ENCODE measurements around the gene DOCK8.

DNA sequence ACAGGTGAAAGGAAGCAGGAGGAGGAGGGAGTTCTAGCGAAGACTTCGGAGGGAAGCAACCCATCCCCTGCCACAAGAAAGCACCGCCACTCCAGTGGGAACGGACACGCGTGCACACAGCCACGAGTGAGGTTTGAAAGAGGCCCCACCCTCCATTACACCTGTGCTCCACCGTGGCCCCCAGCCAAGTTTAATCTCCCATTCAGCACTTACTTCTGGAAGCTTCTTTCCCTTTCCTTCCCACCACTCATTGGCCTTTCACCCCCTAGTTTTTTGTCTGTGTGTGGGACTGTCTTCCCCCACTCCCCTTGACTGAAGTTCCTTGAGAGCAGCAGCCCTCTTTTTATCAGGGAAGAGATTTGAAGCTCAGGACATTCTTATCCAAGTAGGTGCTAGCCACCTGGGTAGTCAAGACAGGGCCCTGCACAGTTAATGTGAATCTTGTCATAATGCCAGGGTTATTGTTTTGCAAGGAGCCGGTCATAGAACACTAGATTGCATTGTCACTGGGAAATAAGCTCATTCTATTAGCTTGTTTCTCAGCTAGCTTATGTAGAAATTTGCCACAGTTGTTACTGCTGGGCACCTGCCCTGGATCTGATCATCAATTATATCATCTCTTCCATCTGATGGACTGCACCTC lies 256.0 kb downstream of the DOCK8 start:
- no peak for TF ChIP-seq EZH2phosphoT487 (IDR thresholded peaks at IDR 0.05; ENCODE audit: borderline replicate concordance, low read depth, low read length)
- TF ChIP-seq, protein P1, sequence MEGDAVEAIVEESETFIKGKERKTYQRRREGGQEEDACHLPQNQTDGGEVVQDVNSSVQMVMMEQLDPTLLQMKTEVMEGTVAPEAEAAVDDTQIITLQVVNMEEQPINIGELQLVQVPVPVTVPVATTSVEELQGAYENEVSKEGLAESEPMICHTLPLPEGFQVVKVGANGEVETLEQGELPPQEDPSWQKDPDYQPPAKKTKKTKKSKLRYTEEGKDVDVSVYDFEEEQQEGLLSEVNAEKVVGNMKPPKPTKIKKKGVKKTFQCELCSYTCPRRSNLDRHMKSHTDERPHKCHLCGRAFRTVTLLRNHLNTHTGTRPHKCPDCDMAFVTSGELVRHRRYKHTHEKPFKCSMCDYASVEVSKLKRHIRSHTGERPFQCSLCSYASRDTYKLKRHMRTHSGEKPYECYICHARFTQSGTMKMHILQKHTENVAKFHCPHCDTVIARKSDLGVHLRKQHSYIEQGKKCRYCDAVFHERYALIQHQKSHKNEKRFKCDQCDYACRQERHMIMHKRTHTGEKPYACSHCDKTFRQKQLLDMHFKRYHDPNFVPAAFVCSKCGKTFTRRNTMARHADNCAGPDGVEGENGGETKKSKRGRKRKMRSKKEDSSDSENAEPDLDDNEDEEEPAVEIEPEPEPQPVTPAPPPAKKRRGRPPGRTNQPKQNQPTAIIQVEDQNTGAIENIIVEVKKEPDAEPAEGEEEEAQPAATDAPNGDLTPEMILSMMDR (conservative IDR thresholded peaks at IDR 0.05; ENCODE audit: low read length) = no peak
